SK-N-MC (cell line): ENCODE measurements around the gene EIF3F.

Experiments used
- DNase-seq: peaks from one replicate; pipeline ENCODE4 v3.0.0-alpha.2; 2011; ENCODE audit warnings: low read depth, low spot score
- H3K27ac ChIP-seq: fragments of 200-600 bp; sonication (generic); 2 replicates; pipeline ENCODE4 v1.5.1; 2016; ENCODE audit warnings: mixed run types
- H3K36me3 ChIP-seq: fragments of 200-600 bp; sonication (generic); 2 replicates; pipeline ENCODE4 v1.6.1; 2017; ENCODE audit warnings: antibody characterized with exemption, low read length, mixed read lengths; ENCODE audit not compliant: insufficient read depth
- H3K4me3 ChIP-seq: fragments of 200-600 bp; sonication (generic); 2 replicates; pipeline ENCODE4 v1.5.1; 2016
- H3K9ac ChIP-seq: fragments of 200-600 bp; sonication (generic); 2 replicates; pipeline ENCODE4 v1.8.0; 2017; ENCODE audit warnings: mixed run types, mixed read lengths; ENCODE audit not compliant: insufficient read length
- H3K9me3 ChIP-seq: fragments of 200-600 bp; sonication (generic); 2 replicates; pipeline ENCODE4 v1.6.1; 2017; ENCODE audit warnings: low read depth, mild to moderate bottlenecking, antibody characterized with exemption, low read length, moderate library complexity, mixed read lengths
- EZH2 ChIP-seq: fragments of 200-600 bp; sonication (generic); IDR thresholded peaks from one replicate; pipeline ENCODE4 v1.6.1; 2017; ENCODE audit warnings: antibody characterized with exemption
- FOXP2 ChIP-seq: optimal IDR thresholded peaks from 2 replicates; pipeline ENCODE3; 2011; ENCODE audit warnings: mild to moderate bottlenecking, moderate library complexity; ENCODE audit not compliant: insufficient read depth; ENCODE audit errors: extremely low read length, control extremely low read depth
- POLR2AphosphoS5 ChIP-seq: IDR thresholded peaks from 2 replicates; pipeline ENCODE4 v1.6.1; 2012; ENCODE audit warnings: mild to moderate bottlenecking, low read depth, low read length, borderline replicate concordance

EIF3F gene

GRCh38 chr11:8021920-8022319, 34.8 kb downstream of the EIF3F start:
- no peak overlapping the region for H3K9ac ChIP-seq

DNA sequence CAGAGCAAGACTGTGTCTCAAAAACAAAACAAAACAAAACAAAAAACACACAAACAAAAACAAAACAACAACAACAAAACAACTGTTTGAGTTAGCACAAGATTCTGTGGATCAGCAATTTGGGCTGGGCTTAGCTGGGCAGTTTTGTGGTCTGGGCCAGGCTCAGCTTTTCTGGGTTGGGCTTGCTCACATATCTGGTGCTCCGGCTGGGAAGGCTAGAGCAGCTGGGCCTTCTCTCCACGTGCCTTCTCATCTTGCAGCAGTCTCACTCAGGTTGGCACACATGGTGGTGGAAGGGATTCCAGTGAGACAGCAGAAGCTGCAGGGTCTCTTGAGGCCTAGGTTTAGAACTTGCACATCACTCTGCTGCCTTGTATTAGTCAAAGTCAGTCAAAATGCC, 35.7 kb downstream of the EIF3F start:
- Histone ChIP-seq H3K27ac (no peak overlapping the region), H3K4me3 (no peak overlapping the region), H3K9me3 (no peaks in the 10 kb centered on the region), H3K36me3 (no peaks in the 10 kb centered on the region), H3K9ac (no peak overlapping the region)
- no peak for DNase-seq
- no peak for TF ChIP-seq POLR2AphosphoS5
- no peak for TF ChIP-seq FOXP2
- no peak for TF ChIP-seq EZH2

More at GRCh38 chr11:8021920-8022319, 34.8 kb downstream of the EIF3F start:
- H3K36me3 ChIP-seq: no peaks in the 10 kb centered on the region
- H3K27ac ChIP-seq: no peak overlapping the region
- no peak for TF ChIP-seq EZH2
- TF ChIP-seq POLR2AphosphoS5: no peak
- no peak for TF ChIP-seq FOXP2
- no peak for DNase-seq
- no peak overlapping the region for H3K4me3 ChIP-seq
- no peaks in the 10 kb centered on the region for H3K9me3 ChIP-seq

DNA sequence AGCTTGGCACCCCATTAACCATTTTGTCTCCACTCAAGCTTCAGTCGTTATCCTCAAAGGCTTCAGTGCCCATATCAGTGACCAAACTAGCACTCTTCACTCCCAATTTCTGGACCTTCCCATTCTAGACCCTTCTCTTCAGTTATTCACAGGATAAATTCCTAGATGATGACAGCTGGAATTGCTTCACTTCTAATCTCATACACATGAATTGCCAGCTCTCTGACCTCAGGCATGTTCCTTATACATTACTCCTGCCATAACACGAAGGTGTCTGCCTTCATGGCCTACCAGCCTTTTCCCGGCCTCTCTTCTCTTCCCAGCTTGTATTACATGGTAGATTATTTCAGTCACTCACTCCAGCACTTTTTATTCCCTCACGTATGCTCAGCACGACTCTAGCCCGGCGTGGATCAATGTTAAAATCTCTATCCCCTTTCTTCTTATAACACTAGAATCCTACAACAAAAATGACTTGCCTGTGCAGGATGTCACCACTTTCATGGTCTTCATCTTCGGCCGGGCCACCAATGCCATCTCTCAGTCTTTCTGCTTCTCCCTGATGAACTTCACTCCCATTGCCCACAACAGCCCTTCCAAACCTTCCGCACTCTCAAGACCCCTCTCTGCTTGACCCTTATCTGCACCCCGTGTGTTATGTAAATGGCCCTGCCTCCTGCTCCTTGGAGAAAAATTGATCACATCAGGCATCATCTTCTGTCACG, 36.9 kb downstream of the EIF3F start:
- Histone ChIP-seq H3K9ac (no peak overlapping the region), H3K36me3 (no peaks in the 10 kb centered on the region), H3K27ac (no peak overlapping the region), H3K4me3 (no peak overlapping the region), H3K9me3 (no peaks in the 10 kb centered on the region)
- DNase-seq: no peak
- TF ChIP-seq FOXP2 (no peak), POLR2AphosphoS5 (no peak), EZH2 (no peak)

DNA sequence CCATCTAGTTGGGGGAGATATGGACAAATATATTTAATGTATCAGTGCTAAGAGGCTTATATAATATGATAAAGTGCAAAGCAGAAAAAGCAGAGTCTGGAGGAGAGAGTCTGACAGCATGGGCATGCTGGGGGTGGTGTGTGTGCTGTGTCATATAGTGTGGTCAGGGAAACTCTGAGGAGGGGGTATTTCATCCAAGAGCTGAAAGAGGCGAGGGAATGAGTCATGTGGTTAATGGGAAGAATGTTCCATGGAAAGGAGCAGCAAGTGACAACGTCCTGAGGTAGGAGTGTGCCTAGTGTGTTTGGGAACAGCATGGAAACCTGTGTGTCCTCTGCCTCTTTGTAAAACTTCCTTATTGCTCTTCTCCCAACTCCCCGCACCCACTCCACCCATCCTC, 38.0 kb downstream of the EIF3F start:
- Histone ChIP-seq H3K4me3 (no peak overlapping the region), H3K9me3 (no peaks in the 10 kb centered on the region), H3K36me3 (no peaks in the 10 kb centered on the region), H3K9ac (no peak overlapping the region), H3K27ac (no peak overlapping the region)
- DNase-seq: no peak
- TF ChIP-seq FOXP2: no peak
- no peak for TF ChIP-seq EZH2
- TF ChIP-seq POLR2AphosphoS5: no peak

DNA sequence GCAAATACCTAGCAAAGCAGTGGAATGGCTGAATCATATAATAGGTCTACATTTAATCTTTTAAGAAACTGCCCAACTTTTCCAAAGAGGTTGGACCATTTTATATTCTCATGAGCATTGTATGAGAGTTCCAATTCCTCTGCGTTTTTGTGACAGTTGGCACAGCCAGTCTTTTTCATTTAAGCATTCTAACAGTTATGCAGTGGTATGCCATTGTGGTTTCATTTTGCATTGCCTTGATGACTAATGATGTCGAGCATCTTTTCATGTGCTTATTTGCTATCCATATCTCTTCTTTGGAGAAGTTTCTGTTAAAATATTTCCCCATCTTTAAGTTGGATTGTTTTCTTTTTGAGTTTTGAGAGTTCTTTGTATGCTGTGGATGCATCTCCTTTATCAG, 38.7 kb downstream of the EIF3F start:
- no peaks in the 10 kb centered on the region for H3K9me3 ChIP-seq
- no peak overlapping the region for H3K27ac ChIP-seq
- TF ChIP-seq EZH2 (no peak), FOXP2 (no peak), POLR2AphosphoS5 (no peak)
- no peak for DNase-seq
- no peaks in the 10 kb centered on the region for H3K36me3 ChIP-seq
- H3K9ac ChIP-seq: no peak overlapping the region
- no peak overlapping the region for H3K4me3 ChIP-seq

DNA sequence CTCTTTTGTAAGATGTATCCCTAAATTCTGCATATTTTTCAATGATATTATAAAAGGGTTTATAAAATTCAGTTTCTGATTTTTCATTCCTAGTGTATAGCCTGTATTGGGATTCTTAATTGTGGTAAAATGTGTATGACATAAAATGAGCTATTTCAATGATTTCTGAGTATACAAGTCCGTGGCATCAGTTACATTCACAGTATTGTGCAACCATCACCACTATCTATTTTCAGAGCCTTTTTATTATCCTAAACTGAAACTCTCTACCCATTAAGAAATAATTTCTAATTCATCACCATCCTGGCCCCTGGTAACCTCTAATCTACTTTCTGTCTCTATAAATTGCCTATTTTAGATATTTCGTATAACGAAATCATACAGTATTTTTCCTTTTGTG, 39.8 kb downstream of the EIF3F start:
- DNase-seq: no peak
- no peak overlapping the region for H3K4me3 ChIP-seq
- TF ChIP-seq FOXP2: no peak
- no peak for TF ChIP-seq POLR2AphosphoS5
- TF ChIP-seq EZH2: no peak
- no peak overlapping the region for H3K9ac ChIP-seq
- H3K36me3 ChIP-seq: no peaks in the 10 kb centered on the region
- H3K9me3 ChIP-seq: no peaks in the 10 kb centered on the region
- no peak overlapping the region for H3K27ac ChIP-seq

DNA sequence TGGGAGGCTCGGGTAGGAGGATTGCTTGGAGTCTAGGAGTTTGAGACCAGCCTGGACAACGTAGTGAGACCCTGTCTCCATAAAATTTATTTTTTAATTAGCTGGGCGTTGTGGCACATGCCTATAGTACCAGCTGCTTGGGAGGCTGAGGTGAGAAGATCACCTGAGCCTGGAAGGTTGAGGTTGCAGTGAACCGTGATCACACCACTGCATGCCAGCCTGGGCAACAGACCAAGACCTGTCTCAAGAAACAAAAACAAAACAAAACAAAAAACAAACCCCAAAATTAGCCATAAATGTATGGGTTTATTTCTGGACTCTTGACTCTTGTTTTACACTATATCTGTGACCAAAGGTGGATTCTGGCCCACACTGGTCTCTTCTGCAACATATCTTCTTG, 41.6 kb downstream of the EIF3F start:
- Histone ChIP-seq H3K9me3 (no peaks in the 10 kb centered on the region), H3K27ac (no peak overlapping the region)

GRCh38 chr11:8030526-8031247, 43.5 kb downstream of the EIF3F start:
- TF ChIP-seq EZH2 (no peak), POLR2AphosphoS5 (no peak), FOXP2 (no peak)

More for the DNA sequence above, 41.6 kb downstream of the EIF3F start:
- TF ChIP-seq FOXP2 (no peak), POLR2AphosphoS5 (no peak), EZH2 (no peak)
- DNase-seq: no peak
- Histone ChIP-seq H3K36me3 (no peaks in the 10 kb centered on the region), H3K4me3 (no peak overlapping the region), H3K9ac (no peak overlapping the region)

GRCh38 chr11:8031248-8032115, 44.3 kb downstream of the EIF3F start:
- no peaks in the 10 kb centered on the region for H3K36me3 ChIP-seq
- no peaks in the 10 kb centered on the region for H3K9me3 ChIP-seq
- no peak overlapping the region for H3K27ac ChIP-seq
- no peak overlapping the region for H3K4me3 ChIP-seq
- DNase-seq: no peak
- H3K9ac ChIP-seq: no peak overlapping the region
- no peak for TF ChIP-seq POLR2AphosphoS5
- TF ChIP-seq FOXP2: no peak
- no peak for TF ChIP-seq EZH2

More at GRCh38 chr11:8030526-8031247, 43.5 kb downstream of the EIF3F start:
- Histone ChIP-seq H3K4me3 (no peak overlapping the region), H3K27ac (no peak overlapping the region), H3K36me3 (no peaks in the 10 kb centered on the region), H3K9me3 (no peaks in the 10 kb centered on the region), H3K9ac (no peak overlapping the region)
- DNase-seq: no peak
